Ectodermal cell (in vitro differentiated cells): ENCODE measurements around the gene DNAH9.

Experiments used
- H3K27ac ChIP-seq: 2 replicates; pipeline ENCODE4 v1.7.0; 2013; ENCODE audit warnings: mild to moderate bottlenecking, low read depth, low read length; ENCODE audit not compliant: insufficient read depth, poor library complexity, severe bottlenecking
- H3K27me3 ChIP-seq: 2 replicates; pipeline ENCODE4 v1.7.0; 2013; ENCODE audit warnings: mild to moderate bottlenecking, low read length; ENCODE audit not compliant: insufficient read depth, control insufficient read depth, poor library complexity, severe bottlenecking
- H3K36me3 ChIP-seq: one replicate; pipeline ENCODE4 v1.7.0; 2013; ENCODE audit warnings: low read length; ENCODE audit not compliant: control insufficient read depth, insufficient read depth
- H3K4me1 ChIP-seq: one replicate; pipeline ENCODE4 v1.7.0; 2013; ENCODE audit warnings: low read length; ENCODE audit not compliant: control insufficient read depth, insufficient read depth
- H3K4me3 ChIP-seq: 2 replicates; pipeline ENCODE4 v1.7.0; 2013; ENCODE audit warnings: low read depth, low read length, control low read depth; ENCODE audit not compliant: insufficient read depth
- H3K9me3 ChIP-seq: 2 replicates; pipeline ENCODE4 v1.7.0; 2013; ENCODE audit warnings: mild to moderate bottlenecking, low read length, moderate library complexity; ENCODE audit not compliant: control insufficient read depth
- WGBS, 2 experiments: methylation state at CpG; one replicate each; pipeline ENCODE4 v1.1.7; 2013; ENCODE audit warnings: missing lambda C conversion rate in 2 of 2; 5-methylcytosine and 5-hydroxymethylcytosine counted together

DNAH9 gene

DNA sequence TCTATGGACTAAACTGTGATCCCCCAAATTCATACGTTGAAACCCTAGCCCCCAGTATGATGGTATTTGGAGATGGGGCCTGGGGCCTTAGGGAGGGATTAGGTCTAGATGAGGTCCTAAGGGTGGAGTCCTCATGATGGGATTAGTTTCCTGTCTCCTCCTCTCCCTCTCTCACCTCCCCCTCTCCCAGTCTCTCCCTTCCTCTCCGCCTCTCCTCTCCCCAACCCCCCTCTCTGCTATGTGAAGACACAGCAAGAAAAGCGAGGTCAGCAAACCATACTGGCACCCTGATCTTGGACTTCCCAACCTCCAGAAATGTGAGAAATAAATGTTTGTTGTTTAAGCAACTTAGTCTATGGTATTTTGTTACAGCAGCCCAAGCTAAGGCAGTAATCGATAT is 383.6 kb downstream of the DNAH9 start:
- Histone ChIP-seq H3K27me3 (no peaks in the 10 kb centered on the region), H3K9me3 (no peaks in the 10 kb centered on the region), H3K36me3 (peaks cover 12% of the 10 kb centered on the region), H3K27ac (no peak overlapping the region), H3K4me3 (no peak overlapping the region), H3K4me1 (no peaks in the 10 kb centered on the region)
- 85 to 89% methylated on average over 3 to 4 of the region's 4 CpGs for WGBS, 2 experiments

DNA sequence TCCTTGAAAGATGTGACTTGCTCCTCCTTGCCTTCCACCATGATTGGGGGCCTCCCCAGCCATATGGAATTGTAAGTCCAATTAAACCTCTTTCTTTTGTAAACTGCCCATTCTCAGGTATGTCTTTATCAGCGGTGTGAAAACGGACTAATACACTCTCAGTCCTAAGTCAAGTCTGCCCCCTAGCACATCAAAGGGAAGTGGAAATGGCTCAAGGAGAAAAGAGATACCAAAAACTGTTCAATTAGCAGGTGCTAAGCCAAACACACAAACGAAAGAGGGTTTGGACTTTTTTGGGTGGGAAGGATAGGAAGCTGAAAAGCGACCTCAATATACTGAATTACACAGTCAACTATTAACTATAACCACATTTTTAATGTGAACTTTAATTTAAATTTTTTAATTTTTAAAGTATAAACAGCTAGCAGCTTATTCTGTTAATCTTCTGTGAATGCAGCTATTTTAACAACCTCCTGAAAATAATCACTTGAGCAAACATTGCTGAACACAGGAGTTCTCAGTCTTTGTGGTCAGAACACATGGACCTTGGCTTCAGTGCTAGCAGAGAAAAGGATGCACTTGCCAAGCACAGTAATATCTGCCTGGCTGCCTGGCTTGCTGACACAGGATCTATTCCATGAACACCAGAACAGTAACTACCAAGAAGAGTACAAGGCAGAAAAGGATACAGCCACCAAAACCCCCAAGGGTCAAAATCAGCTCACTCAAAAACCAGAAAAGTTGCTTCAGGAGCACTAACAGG is 388.1 kb downstream of the DNAH9 start:
- no peaks in the 10 kb centered on the region for H3K27me3 ChIP-seq
- no peaks in the 10 kb centered on the region for H3K9me3 ChIP-seq
- no peaks in the 10 kb centered on the region for H3K4me1 ChIP-seq
- WGBS, 2 experiments, result 86 to 92% methylated on average over 2 to 3 of the region's 4 CpGs
- H3K4me3 ChIP-seq, result no peak overlapping the region
- no peak overlapping the region for H3K27ac ChIP-seq
- H3K36me3 ChIP-seq, result peaks cover 10% of the 10 kb centered on the region

DNA sequence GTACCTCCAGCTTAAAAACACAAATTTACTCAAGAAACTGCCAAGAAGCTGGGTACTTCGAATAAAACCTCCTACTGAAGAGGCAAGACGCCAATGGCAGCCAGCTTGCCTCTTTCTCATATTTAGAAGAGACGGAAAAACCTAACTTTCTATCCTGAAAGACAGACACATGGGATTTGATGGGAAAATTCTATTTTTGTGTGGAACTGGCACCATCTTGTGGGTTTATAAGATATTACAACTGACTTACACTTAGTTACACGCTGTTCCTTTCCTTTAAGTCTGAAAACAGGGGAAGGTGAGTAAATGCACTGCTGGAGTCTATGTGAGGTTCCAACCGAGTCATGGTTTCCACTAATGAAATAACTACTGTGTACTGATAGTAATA is 388.7 kb downstream of the DNAH9 start:
- H3K27ac ChIP-seq, result no peak overlapping the region
- H3K9me3 ChIP-seq, result no peaks in the 10 kb centered on the region
- 50 to 54% methylated on average over 3 to 5 of the region's 5 CpGs for WGBS, 2 experiments
- H3K36me3 ChIP-seq, result peaks cover 10% of the 10 kb centered on the region
- no peaks in the 10 kb centered on the region for H3K4me1 ChIP-seq
- no peak overlapping the region for H3K4me3 ChIP-seq
- H3K27me3 ChIP-seq, result no peaks in the 10 kb centered on the region

DNA sequence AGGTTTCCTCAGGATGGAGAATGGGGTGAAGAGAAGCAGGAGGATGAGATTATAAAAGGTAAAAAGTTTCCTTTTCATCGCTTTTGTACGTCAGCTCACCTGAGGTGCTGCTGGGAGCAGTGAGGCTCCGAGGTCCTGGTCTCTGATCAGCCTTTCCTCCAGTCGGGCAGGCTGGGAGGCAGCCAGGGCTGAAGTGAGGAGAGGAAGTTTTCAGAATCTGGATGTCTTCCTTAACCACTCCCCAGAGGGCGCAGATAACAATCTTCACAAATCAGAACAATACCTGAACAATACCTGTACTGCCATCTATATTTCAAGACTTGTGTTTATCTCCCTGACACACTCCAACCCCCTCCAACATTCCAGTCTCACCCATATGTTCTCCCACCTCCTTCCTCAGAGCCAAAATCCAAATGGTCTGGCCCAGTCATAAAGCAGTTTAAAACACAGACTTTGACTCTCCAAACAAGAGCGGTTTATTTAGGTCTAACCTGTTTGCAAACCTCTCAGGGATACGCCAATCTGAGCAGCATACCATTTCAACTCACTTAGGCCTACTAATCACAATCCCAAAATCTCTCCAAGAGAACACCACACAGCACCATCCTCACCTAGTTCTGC is 392.2 kb downstream of the DNAH9 start:
- 85 to 87% methylated on average over 7 of the region's 7 CpGs for WGBS, 2 experiments
- H3K36me3 ChIP-seq, result peaks cover 2% of the 10 kb centered on the region
- no peaks in the 10 kb centered on the region for H3K4me1 ChIP-seq
- H3K9me3 ChIP-seq, result no peaks in the 10 kb centered on the region
- no peaks in the 10 kb centered on the region for H3K27me3 ChIP-seq
- H3K27ac ChIP-seq, result no peak overlapping the region
- no peak overlapping the region for H3K4me3 ChIP-seq

DNA sequence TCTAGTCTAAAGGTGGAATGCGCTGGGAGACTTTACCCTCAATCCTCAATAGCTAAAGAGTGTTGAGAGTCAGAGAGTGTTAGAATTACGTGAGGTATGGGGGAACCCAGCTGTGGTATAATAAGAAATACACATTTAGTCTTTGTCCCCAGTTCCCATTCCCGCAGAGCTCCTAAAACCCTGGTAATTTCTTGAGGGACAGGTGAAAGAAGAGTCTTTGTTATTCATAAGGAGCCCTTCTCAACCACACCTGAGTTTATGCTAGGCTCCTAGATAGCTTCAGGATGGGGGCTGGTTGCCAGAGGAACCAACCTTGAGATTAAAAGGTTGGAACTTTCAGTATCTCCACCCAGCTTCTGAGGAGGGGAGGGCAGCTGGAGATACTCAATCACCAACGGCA is 393.2 kb downstream of the DNAH9 start:
- no peaks in the 10 kb centered on the region for H3K27me3 ChIP-seq
- 54 to 63% methylated on average over 3 to 4 of the region's 4 CpGs for WGBS, 2 experiments
- H3K27ac ChIP-seq, result no peak overlapping the region
- H3K4me3 ChIP-seq, result no peak overlapping the region
- H3K36me3 ChIP-seq, result peaks cover 2% of the 10 kb centered on the region
- H3K4me1 ChIP-seq, result no peaks in the 10 kb centered on the region
- H3K9me3 ChIP-seq, result no peaks in the 10 kb centered on the region

DNA sequence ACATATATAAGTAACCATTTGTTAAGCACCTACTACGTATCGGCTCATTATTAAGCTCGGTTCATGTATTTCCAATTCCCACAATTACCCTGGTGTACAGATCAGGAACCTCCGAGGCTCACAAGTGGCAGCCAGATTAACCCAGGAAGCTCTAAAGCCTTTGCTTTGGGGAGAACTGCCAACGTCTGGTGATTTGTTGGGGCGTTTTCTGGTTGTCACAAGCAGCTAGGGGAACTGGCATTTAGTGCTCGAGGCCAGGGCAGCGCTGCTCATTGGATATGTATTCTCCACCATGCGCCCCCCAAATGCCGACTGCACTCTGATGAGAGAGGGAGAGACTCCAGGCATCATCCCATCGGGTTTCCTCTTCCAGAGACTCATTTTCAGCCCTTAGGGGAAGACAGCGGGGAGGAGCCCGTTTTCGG is 398.5 kb downstream of the DNAH9 start:
- Histone ChIP-seq H3K4me3 (peak overlapping the region; percentile 79), H3K27me3 (no peaks in the 10 kb centered on the region), H3K27ac (peak overlapping the region; percentile 78), H3K36me3 (no peaks in the 10 kb centered on the region), H3K4me1 (no peaks in the 10 kb centered on the region), H3K9me3 (no peaks in the 10 kb centered on the region)
- 6 to 10% methylated on average over 14 of the region's 14 CpGs for WGBS, 2 experiments

DNA sequence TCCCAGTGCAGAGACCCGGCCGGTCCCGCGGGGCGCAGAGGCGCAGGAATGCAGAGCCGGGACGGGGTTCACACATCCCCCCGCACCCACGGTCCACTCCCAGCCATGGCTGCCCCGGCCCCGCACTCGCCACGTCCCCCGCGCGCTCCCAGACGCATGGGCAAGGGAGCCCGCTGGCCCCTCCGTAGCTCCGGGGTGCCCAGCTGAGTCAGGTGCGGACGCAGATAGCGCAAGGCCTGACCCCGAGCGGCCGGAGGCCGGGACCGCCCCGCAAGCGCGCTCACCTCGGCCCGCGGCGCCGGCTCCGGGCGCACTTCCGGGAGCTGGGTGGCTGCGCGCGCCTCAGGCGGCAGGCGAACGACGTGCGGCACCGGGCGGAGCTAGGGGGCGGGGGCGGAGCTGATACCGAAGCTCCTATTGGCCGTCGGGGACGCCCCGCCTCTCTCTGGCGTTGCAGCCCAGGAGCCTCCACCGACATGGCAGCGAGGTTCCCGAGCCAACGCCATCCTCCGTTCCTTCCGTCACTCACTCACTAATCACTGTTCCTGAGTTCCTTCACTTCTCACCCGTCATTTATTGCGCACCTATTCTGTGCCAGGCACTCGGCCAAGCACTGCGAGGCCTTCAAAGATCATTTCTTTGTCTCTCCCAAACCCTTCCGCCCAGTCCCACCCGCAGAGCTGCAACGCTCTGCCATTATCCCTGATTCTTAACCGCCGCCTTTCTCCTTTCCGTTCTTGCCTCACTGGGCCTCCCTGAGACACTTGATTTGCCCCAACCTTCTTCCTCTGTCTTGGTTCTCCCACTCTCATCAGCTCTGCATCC is 399.1 kb downstream of the DNAH9 start, which contains the start of gene ZNF18:
ZNF18 (minus strand) TSS at position 329 of the 825 bp plus-strand sequence. CDS start 4,646 bp downstream, outside the sequence.
- no peaks in the 10 kb centered on the region for H3K9me3 ChIP-seq
- 1% methylated on average over 74 of the region's 74 CpGs for WGBS, 2 experiments
- H3K27me3 ChIP-seq, result no peaks in the 10 kb centered on the region
- no peaks in the 10 kb centered on the region for H3K36me3 ChIP-seq
- no peaks in the 10 kb centered on the region for H3K4me1 ChIP-seq
- H3K4me3 ChIP-seq, result peak within 1 kb of the TSS; percentile 79
- H3K27ac ChIP-seq, result peak within 1 kb of the TSS; percentile 89

DNA sequence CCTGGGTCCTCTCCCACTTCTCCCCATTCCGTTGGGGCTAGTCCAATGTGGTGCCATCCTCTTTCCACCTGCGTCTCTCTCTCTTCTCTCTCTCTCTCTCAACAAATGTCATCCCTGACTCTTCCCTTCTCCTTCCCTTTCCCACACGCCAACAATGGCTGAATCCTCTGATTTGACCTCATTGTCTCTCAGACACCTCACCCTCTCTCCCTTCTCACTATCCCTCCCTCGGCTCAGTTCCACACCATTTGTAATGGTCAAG is 399.6 kb downstream of the DNAH9 start:
- Histone ChIP-seq H3K27ac (peak overlapping the region; percentile 89), H3K27me3 (no peaks in the 10 kb centered on the region), H3K9me3 (no peaks in the 10 kb centered on the region), H3K4me1 (no peaks in the 10 kb centered on the region), H3K4me3 (peak overlapping the region; percentile 79), H3K36me3 (no peaks in the 10 kb centered on the region)
- 73 to 74% methylated on average over 4 of the region's 4 CpGs for WGBS, 2 experiments

DNA sequence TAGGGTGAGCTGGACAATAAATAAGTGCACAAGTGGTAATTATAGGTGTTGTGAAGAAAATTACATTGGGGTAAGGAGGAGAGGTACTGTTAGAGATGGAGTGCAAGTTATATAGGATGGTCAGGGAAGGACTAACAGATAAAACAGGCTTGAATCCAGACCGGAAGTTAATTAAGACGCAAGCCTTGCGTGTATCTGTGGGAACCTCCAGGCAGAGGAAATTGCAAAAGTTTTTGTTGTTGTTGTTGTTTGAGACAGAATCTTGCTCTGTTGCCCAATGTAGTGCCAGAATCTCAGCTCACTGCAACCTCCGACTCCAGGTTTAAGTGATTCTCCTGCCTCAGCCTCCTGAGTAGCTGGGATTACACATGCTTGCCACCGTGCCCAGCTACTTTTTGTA is 401.4 kb downstream of the DNAH9 start:
- no peak overlapping the region for H3K4me3 ChIP-seq
- H3K27me3 ChIP-seq, result no peaks in the 10 kb centered on the region
- no peak overlapping the region for H3K27ac ChIP-seq
- 94 to 95% methylated on average over 5 of the region's 5 CpGs for WGBS, 2 experiments
- H3K4me1 ChIP-seq, result no peaks in the 10 kb centered on the region
- H3K9me3 ChIP-seq, result no peaks in the 10 kb centered on the region
- H3K36me3 ChIP-seq, result no peaks in the 10 kb centered on the region

DNA sequence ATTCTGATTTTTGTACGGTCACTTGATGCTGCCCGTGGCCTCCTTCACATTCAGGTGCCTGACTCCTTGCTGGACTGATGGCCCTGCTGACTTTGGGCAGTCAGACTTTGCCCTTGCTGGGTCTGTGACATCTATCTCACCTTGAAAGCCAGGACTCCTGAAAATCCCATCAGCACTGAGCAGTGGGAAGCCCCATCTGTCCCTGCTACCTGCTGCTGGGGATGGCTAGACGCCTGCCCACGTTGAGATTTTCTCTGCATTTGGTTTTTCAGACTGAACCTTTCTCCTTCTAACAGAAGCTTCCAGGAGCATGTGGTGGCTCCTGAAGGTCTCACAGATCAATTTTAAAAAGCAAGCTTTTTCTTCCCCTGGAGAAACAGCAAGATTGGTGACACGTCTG is 409.2 kb downstream of the DNAH9 start:
- Histone ChIP-seq H3K9me3 (no peaks in the 10 kb centered on the region), H3K4me1 (no peaks in the 10 kb centered on the region), H3K4me3 (no peak overlapping the region), H3K36me3 (no peaks in the 10 kb centered on the region), H3K27ac (no peak overlapping the region), H3K27me3 (no peaks in the 10 kb centered on the region)
- 90 to 91% methylated on average over 5 of the region's 5 CpGs for WGBS, 2 experiments
